K562 (cell line): Measurements from ENCODE around the gene TUBGCP5. TPM values are rescaled to one million over a fixed set of nuclear protein-coding genes. Genes with fewer than 3 reads are reported as not detected.

Experiments
- ATAC-seq: fragments of 200-7000 bp; cut with Tn5 transposase; 3 replicates; pipeline ENCODE4 v1.9.1; 2020; ENCODE audit warnings: moderate library complexity
- BruUV-seq: library from RNA; stranded (reverse); fragments of 400-500 nt; replicated peaks from 2 replicates; lab custom pipeline; 2021; lab: Mats Ljungman, UMichigan
- CTCF ChIA-PET: fragments of 300-600 bp; formaldehyde crosslinking; extraction: SDS; loops from one replicate; lab custom pipeline; 2021; ENCODE audit warnings: low intra/inter-chr PET ratio; lab: Yijun Ruan, JAX
- POLR2A ChIA-PET: fragments of 300-600, 350-650 bp; sonication (Branson Sonifier 250); formaldehyde crosslinking; extraction: SDS; loops from one replicate; lab custom pipeline; 2021; ENCODE audit warnings: antibody characterized with exemption, inconsistent platforms; lab: Yijun Ruan, JAX
- DNase-seq, 4 experiments: peaks; one replicate each; pipeline versions ENCODE4 v3.0.0 to v3.0.0-alpha.2; 2011 to 2018; ENCODE audit warnings: low spot score in 3 of 4, mixed read lengths in 3 of 4; ENCODE audit errors: extremely low read depth in 1 of 4
- FAIRE-seq: peaks from 2 replicates; lab custom pipeline; 2011; peaks lifted over from hg19 to GRCh38; lab: Jason Lieb, UNC
- H2AFZ ChIP-seq: 2 replicates; pipeline ENCODE4 v1.6.0; 2011; ENCODE audit warnings: low read depth, low read length, control low read depth, inconsistent platforms
- H3K27ac ChIP-seq: fragments of 200-600 bp; 3 replicates; pipeline ENCODE4 v1.8.0; 2011; ENCODE audit warnings: low read depth, mild to moderate bottlenecking, control low read depth, inconsistent platforms, low read length, moderate library complexity, mixed read lengths; ENCODE audit errors: extremely low read depth
- H3K27me3 ChIP-seq, 2 experiments: fragments of 300-600 bp in 1 of 2; 2 replicates in 1 of 2; 3 replicates in 1 of 2; pipeline versions ENCODE4 v1.6.0 to v1.8.0; 2011; ENCODE audit warnings: inconsistent platforms in 2 of 2, low read length in 2 of 2, mild to moderate bottlenecking in 1 of 2, mixed read lengths in 1 of 2, moderate library complexity in 1 of 2; ENCODE audit not compliant: control insufficient read depth in 2 of 2, insufficient read depth in 2 of 2
- H3K36me3 ChIP-seq: fragments of 300-600 bp; 3 replicates; pipeline ENCODE4 v1.8.0; 2011; ENCODE audit warnings: mild to moderate bottlenecking, low read length, inconsistent platforms; ENCODE audit not compliant: control insufficient read depth, insufficient read depth
- H3K4me1 ChIP-seq, 2 experiments: fragments of 200-600 bp in 1 of 2; replicated peaks in 1 of 2; 2 replicates in 1 of 2; 3 replicates in 1 of 2; pipeline versions ENCODE4 v1.5.1 to v1.8.0; 2011; ENCODE audit warnings: inconsistent platforms in 2 of 2, low read length in 2 of 2, mild to moderate bottlenecking in 1 of 2, mixed read lengths in 1 of 2, moderate library complexity in 1 of 2; ENCODE audit not compliant: control insufficient read depth in 2 of 2, insufficient read depth in 2 of 2
- H3K4me2 ChIP-seq: 2 replicates; pipeline ENCODE4 v1.6.1; 2011; ENCODE audit warnings: low read length, control low read depth, inconsistent platforms, mixed read lengths; ENCODE audit not compliant: insufficient read depth
- H3K4me3 ChIP-seq: fragments of 200-600 bp; sonication (generic), shearing (Covaris generic); 2 replicates; pipeline ENCODE4 v1.5.1; 2016; ENCODE audit warnings: control low read depth, inconsistent platforms
- H3K79me2 ChIP-seq: fragments of 200-600 bp; 3 replicates; pipeline ENCODE4 v1.8.0; 2011; ENCODE audit warnings: low read length, inconsistent platforms; ENCODE audit not compliant: control insufficient read depth, insufficient read depth
- H3K9ac ChIP-seq, 2 experiments: 2 replicates each; pipeline versions ENCODE4 v1.6.0 to v1.6.1; 2011; ENCODE audit warnings: low read depth in 2 of 2, low read length in 2 of 2, control low read depth in 1 of 2, inconsistent platforms in 1 of 2, mild to moderate bottlenecking in 1 of 2, mixed read lengths in 1 of 2; ENCODE audit not compliant: insufficient read depth in 1 of 2
- H3K9me1 ChIP-seq: one replicate; pipeline ENCODE4 v1.6.0; 2011; ENCODE audit warnings: inconsistent platforms, mild to moderate bottlenecking, low read length, moderate library complexity; ENCODE audit not compliant: control insufficient read depth, insufficient read depth
- H3K9me3 ChIP-seq: replicated peaks from 2 replicates; pipeline ENCODE4 v1.5.1; 2011; ENCODE audit warnings: low read depth, low read length, inconsistent platforms; ENCODE audit not compliant: control insufficient read depth, insufficient read depth
- H4K20me1 ChIP-seq: replicated peaks from 2 replicates; pipeline ENCODE4 v1.6.1; 2011; ENCODE audit warnings: low read length, inconsistent platforms, mixed read lengths; ENCODE audit not compliant: control insufficient read depth, insufficient read depth
- ARID3A ChIP-seq: IDR thresholded peaks from 2 replicates; pipeline ENCODE4 v1.6.1; 2012; ENCODE audit warnings: low read depth, low read length, improper control_type of control experiment, borderline replicate concordance
- ELK1 ChIP-seq: sonication (generic); formaldehyde crosslinking; IDR thresholded peaks from 2 replicates; pipeline ENCODE4 v1.8.1; 2022; ENCODE audit warnings: missing genetic modification reagents
- JUN ChIP-seq, 2 experiments: sonication (generic) in 1 of 2; formaldehyde crosslinking in 1 of 2; IDR thresholded peaks; 2 replicates each; pipeline versions ENCODE4 v1.6.1 to v1.8.0; 2012 to 2022; ENCODE audit warnings: borderline replicate concordance in 2 of 2, mild to moderate bottlenecking in 2 of 2, improper control_type of control experiment in 1 of 2, low read depth in 1 of 2, low read length in 1 of 2, missing genetic modification reagents in 1 of 2
- KDM2B ChIP-seq: fragments of 250-450 bp; sonication (Bioruptor Pico); IDR thresholded peaks from 2 replicates; pipeline ENCODE4 v1.8.0; 2021; ENCODE audit warnings: mild to moderate bottlenecking, moderate library complexity
- POLR2AphosphoS2 ChIP-seq: IDR thresholded peaks from 2 replicates; pipeline ENCODE4 v1.6.1; 2012; ENCODE audit warnings: low read length, improper control_type of control experiment
- PRMT5 ChIP-seq: sonication (generic); formaldehyde crosslinking; IDR thresholded peaks from 2 replicates; pipeline ENCODE4 v1.5.0; 2020; ENCODE audit warnings: missing genetic modification reagents
- RB1 ChIP-seq: fragments of 450-650 bp; IDR thresholded peaks from 2 replicates; pipeline ENCODE4 v1.6.1; 2017; ENCODE audit warnings: low read depth, mild to moderate bottlenecking
- SIRT6 ChIP-seq: IDR thresholded peaks from one replicate; pipeline ENCODE4 v1.6.1; 2012; ENCODE audit warnings: low read depth, mild to moderate bottlenecking, control low read depth, inconsistent platforms, low read length, moderate library complexity
- SMAD4 ChIP-seq: fragments of 250-450 bp; sonication (Bioruptor Pico); conservative IDR thresholded peaks from 2 replicates; pipeline ENCODE4 v1.8.0; 2021; ENCODE audit warnings: inconsistent platforms, mild to moderate bottlenecking, moderate library complexity
- STAG1 ChIP-seq: sonication (generic); formaldehyde crosslinking; IDR thresholded peaks from 2 replicates; pipeline ENCODE4 v1.5.0; 2020; ENCODE audit warnings: missing genetic modification reagents, borderline replicate concordance
- THAP12 ChIP-seq: fragments of 250-450 bp; sonication (Bioruptor Pico); IDR thresholded peaks from 2 replicates; pipeline ENCODE4 v1.9.0; 2021; ENCODE audit warnings: mild to moderate bottlenecking, inconsistent platforms
- THRAP3 ChIP-seq: fragments of 450-650 bp; IDR thresholded peaks from 2 replicates; pipeline ENCODE4 v1.6.1; 2016; ENCODE audit warnings: mild to moderate bottlenecking, inconsistent platforms, borderline replicate concordance
- ZNF24 ChIP-seq: fragments of 450-650 bp; IDR thresholded peaks from 2 replicates; pipeline ENCODE4 v1.6.1; 2016
- ZNF280B ChIP-seq: fragments of 250-450 bp; sonication (Bioruptor Pico); IDR thresholded peaks from 2 replicates; pipeline ENCODE4 v1.5.1; 2021; ENCODE audit warnings: mild to moderate bottlenecking
- ZNF740 ChIP-seq, 3 experiments: fragments of 200-800 bp in 1 of 3; sonication (Bioruptor generic) in 1 of 3; sonication (generic) in 1 of 3; formaldehyde crosslinking in 1 of 3; IDR thresholded peaks; 2 replicates each; pipeline versions ENCODE4 v1.6.1 to v1.8.0; 2016 to 2022; ENCODE audit warnings: mild to moderate bottlenecking in 2 of 3, missing compliant biosample characterization in 2 of 3, missing genetic modification characterization in 2 of 3, missing genetic modification reagents in 1 of 3
- WGBS: fragments of 100-300 bp; shearing (Covaris generic); methylation state at CpG from one replicate; pipeline ENCODE4 v1.1.6; 2016; ENCODE audit warnings: low coverage, mixed read lengths; ENCODE audit not compliant: insufficient coverage; ENCODE audit errors: missing lambda C conversion rate; 5-methylcytosine and 5-hydroxymethylcytosine counted together
- in situ Hi-C: fragments of 300-500 bp; cut with MboI; formaldehyde crosslinking; loops from 4 replicates; pipeline ENCODE4 v1.15.0; 2018; ENCODE audit warnings: inconsistent platforms, mixed read lengths
- intact Hi-C: fragments of 100-400 bp; cut with micrococcal nuclease; formaldehyde crosslinking; loops from 2 replicates; pipeline ENCODE4 v1.14.2; 2022
- polyA plus RNA-seq, 8 experiments: library from polyadenylated mRNA; depleted of rRNA in 4 of 8; stranded (reverse) in 5 of 8; unstranded in 3 of 8; fragments of >200 nt; fragmentation: Nextera tagmentation in 2 of 8; fragmentation: Illumina TruSeq in 1 of 8; extraction: Ambion mirVana in 2 of 8; extraction: Trizol in 1 of 8; gene quantifications; 2 replicates each; pipeline versions ENCODE4 v1.2.1 to v1.2.3, GENCODE V29; 2011 to 2014; ENCODE audit warnings: inconsistent platforms in 1 of 8, missing spikeins in 1 of 8
- total RNA-seq, 7 experiments: library from RNA; depleted of rRNA in 6 of 7; stranded (reverse); fragments of >200 nt in 6 of 7; fragmentation: Illumina TruSeq in 2 of 7; extraction: Trizol in 2 of 7; gene quantifications; 2 replicates each; pipeline versions ENCODE4 v1.2.1 to v1.2.3, GENCODE V29; 2011 to 2021; ENCODE audit warnings: low replicate concordance in 1 of 7

Gene TUBGCP5
- total and polyA plus RNA-seq, 9 of the 15 experiments (the other 6 are each of a cell fraction or from before 2014, with no cell fraction given), result 5.8 to 33.9 (median 23.2) TPM

GRCh38 chr15:23033979-23034378 lies 5.4 kb downstream of the TUBGCP5 start:
- Histone ChIP-seq H3K9me1 (no peaks in the 10 kb centered on the region), H3K79me2 (peaks cover 15% of the 10 kb centered on the region), H3K9ac (no peak overlapping the region), H2AFZ (no peak overlapping the region), H3K9me3 (no peaks in the 10 kb centered on the region), H3K36me3 (peaks cover 63% of the 10 kb centered on the region; the same call in 2 of the 3 replicates), H3K4me3 (no peak overlapping the region), H3K4me1 (peaks cover 0 to 3% of the 10 kb centered on the region in 2 experiments; a peak in 3 of 5 replicates), H3K27ac (no peak overlapping the region), H4K20me1 (no peaks in the 10 kb centered on the region), H3K4me2 (no peak overlapping the region), H3K27me3 (no peaks in the 10 kb centered on the region)
- CTCF ChIA-PET, result no interaction called here
- FAIRE-seq (no peak), DNase-seq (no peak), ATAC-seq (no peak)
- intact Hi-C loops, result no loop called here
- WGBS, result 100% methylated on average over 2 of the region's 2 CpGs
- POLR2A ChIA-PET, result no interaction called here
- no TSS peak for BruUV-seq
- in situ Hi-C loops, result no loop called here
- TF ChIP-seq KDM2B (CRISPR knock-in tag) (no peak), POLR2AphosphoS2 (no peak), THRAP3 (no peak), PRMT5 (CRISPR knock-in tag) (no peak), STAG1 (CRISPR knock-in tag) (no peak), ARID3A (no peak), ZNF740 (CRISPR knock-in tag; IDR thresholded peaks at IDR 0.05) (no peak), ZNF740 (tag; IDR thresholded peaks at IDR 0.05) (no peak), ZNF24 (no peak), JUN (IDR thresholded peaks at IDR 0.05; ENCODE audit: borderline replicate concordance, low read depth, low read length) (no peak), JUN (CRISPR knock-in tag; IDR thresholded peaks at IDR 0.05; ENCODE audit: borderline replicate concordance) (no peak), SIRT6 (no peak), ELK1 (CRISPR knock-in tag) (no peak), SMAD4 (CRISPR knock-in tag) (no peak), RB1 (no peak), THAP12 (no peak), ZNF280B (CRISPR knock-in tag) (no peak)
